HG02798 (cell line): ENCODE results near the gene SGPP1.
"Not testable (repeated sequence)": the region's sequence is repeated elsewhere in the genome, so short reads cannot be mapped to it uniquely, and the experiment has no call there.

Experiments
- ATAC-seq: cut with Tn5 transposase; IDR thresholded peaks from one replicate; pipeline ENCODE4 v1.9.1; 2021; ENCODE audit warnings: mild to moderate bottlenecking; ENCODE audit not compliant: unreplicated experiment, poor library complexity

The SGPP1 gene

GRCh38 chr14:63727736-63728728 is at the start of gene SGPP1:
TSS of gene SGPP1 (minus strand) at chr14:63728065. CDS start at chr14:63727944, 121 bp downstream.
- peak; percentile 84 for ATAC-seq

GRCh38 chr14:63777024-63777423 is 49.2 kb upstream of the SGPP1 start:
- no peak for ATAC-seq

GRCh38 chr14:63773504-63773903 is 45.6 kb upstream of the SGPP1 start:
- no peak for ATAC-seq

- ATAC-seq = peak; percentile 70
These were observed 42.4 kb upstream of the SGPP1 start for GRCh38 chr14:63770187-63770807.

GRCh38 chr14:63766611-63767010 is 38.7 kb upstream of the SGPP1 start:
- no peak for ATAC-seq

- ATAC-seq = no peak
These were observed 36.8 kb upstream of the SGPP1 start for GRCh38 chr14:63764620-63765139.

GRCh38 chr14:63764103-63764502 is 36.2 kb upstream of the SGPP1 start:
- ATAC-seq = no peak

GRCh38 chr14:63761351-63762117 is 33.7 kb upstream of the SGPP1 start:
- ATAC-seq = no peak

- peak; percentile 63 for ATAC-seq
These were observed 32.1 kb upstream of the SGPP1 start for GRCh38 chr14:63760014-63760413.

- ATAC-seq = peak; percentile 66
These were observed 31.6 kb upstream of the SGPP1 start for GRCh38 chr14:63759456-63759855.

GRCh38 chr14:63757211-63757610 is 29.3 kb upstream of the SGPP1 start:
- ATAC-seq = no peak

- no peak for ATAC-seq
These were observed 24.7 kb upstream of the SGPP1 start for GRCh38 chr14:63752449-63753169.

- not testable (repeated sequence) for ATAC-seq
These were observed 23.2 kb upstream of the SGPP1 start for GRCh38 chr14:63751076-63751475.

GRCh38 chr14:63747846-63748245 is 20.0 kb upstream of the SGPP1 start:
- ATAC-seq = peak; percentile 26

GRCh38 chr14:63745858-63746425 is 18.1 kb upstream of the SGPP1 start:
- peak; percentile 71 for ATAC-seq

- no peak for ATAC-seq
These were observed 17.4 kb upstream of the SGPP1 start for GRCh38 chr14:63745272-63745671.

- ATAC-seq = peak; percentile 87
These were observed 9.7 kb upstream of the SGPP1 start for GRCh38 chr14:63737582-63738006.

- ATAC-seq = no peak
These were observed 7.9 kb upstream of the SGPP1 start for GRCh38 chr14:63735720-63736119.

GRCh38 chr14:63730659-63731058 is 2.8 kb upstream of the SGPP1 start:
- ATAC-seq = no peak
